Measurements from ENCODE around the gene CATSPERE. TPM values are rescaled to one million over a fixed set of nuclear protein-coding genes. Genes with fewer than 3 reads are reported as not detected.

CATSPERE gene, protein sequence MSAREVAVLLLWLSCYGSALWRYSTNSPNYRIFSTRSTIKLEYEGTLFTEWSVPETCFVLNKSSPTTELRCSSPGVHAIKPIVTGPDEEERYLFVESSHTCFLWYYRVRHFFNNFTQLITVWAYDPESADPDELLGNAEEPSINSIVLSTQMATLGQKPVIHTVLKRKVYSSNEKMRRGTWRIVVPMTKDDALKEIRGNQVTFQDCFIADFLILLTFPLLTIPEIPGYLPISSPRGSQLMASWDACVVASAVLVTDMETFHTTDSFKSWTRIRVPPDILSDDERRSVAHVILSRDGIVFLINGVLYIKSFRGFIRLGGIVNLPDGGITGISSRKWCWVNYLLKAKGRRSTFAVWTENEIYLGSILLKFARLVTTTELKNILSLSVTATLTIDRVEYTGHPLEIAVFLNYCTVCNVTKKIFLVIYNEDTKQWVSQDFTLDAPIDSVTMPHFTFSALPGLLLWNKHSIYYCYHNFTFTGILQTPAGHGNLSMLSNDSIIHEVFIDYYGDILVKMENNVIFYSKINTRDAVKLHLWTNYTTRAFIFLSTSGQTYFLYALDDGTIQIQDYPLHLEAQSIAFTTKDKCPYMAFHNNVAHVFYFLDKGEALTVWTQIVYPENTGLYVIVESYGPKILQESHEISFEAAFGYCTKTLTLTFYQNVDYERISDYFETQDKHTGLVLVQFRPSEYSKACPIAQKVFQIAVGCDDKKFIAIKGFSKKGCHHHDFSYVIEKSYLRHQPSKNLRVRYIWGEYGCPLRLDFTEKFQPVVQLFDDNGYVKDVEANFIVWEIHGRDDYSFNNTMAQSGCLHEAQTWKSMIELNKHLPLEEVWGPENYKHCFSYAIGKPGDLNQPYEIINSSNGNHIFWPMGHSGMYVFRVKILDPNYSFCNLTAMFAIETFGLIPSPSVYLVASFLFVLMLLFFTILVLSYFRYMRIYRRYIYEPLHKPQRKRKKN
- 0.05 TPM in 1 of 2 replicates, not detected in the other for total RNA-seq (2014; rRNA removed; shearing (Covaris generic))

DNA sequence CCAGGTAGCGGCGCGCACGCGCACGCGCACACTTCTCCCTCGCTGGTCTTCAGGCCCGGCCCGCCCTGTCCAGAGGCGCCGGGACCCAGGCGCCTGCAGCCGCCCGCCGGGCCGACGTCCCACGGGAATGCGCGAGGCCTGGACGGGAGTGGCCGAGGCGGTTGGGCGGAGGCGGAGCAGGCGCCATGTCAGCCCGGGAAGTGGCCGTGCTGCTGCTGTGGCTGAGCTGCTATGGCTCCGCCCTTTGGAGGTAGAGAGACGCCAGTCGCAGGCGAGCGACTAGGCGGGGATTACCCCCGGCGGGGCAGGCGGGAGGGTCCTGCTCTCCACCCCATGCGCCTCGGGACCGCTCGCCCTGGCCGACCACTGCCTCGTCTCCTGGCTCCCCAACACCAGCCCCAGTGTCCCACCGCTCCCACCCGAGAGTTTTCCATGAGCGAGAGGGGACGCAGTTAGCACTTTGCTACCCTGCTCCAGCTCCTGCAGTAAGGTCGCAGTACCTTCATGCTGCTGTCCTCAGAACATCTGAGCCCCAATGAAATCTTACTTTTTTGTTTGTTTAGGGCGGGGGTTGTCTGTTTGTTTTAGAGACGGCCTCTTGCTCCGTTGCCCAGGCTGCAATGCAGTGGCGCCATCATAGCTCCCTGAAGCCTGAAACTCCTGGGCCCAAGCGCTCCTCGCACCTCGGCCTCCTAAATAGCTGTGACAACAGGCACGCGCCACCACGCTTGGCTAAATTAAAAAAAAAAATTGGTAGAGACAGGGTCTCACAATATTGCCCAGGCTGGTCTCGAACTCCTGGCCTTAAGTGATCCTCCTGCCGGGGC is at the start of gene CATSPERE:
Gene CATSPERE, plus strand, starts transcription at position 29 of the 827 bp plus-strand sequence. Its CDS starts 157 bp downstream, at position 186.
- Histone ChIP-seq H3K4me1 (replicated peaks) (peaks cover 9% of the 10 kb centered on the region; the same call in 1 of the 2 replicates), H3K36me3 (no peaks in the 10 kb centered on the region), H3K9me3 (replicated peaks) (no peaks in the 10 kb centered on the region), H3K4me3 (peak within 1 kb of the TSS; percentile 32), H3K27me3 (replicated peaks) (no peaks in the 10 kb centered on the region), H3K27ac (no peak within 1 kb of the TSS; the same call in 1 of the 2 replicates)
- peak; percentile 39 to 62 for DNase-seq (ENCODE audit: low read depth in 1 of 2, low spot score in 2 of 2)

DNA sequence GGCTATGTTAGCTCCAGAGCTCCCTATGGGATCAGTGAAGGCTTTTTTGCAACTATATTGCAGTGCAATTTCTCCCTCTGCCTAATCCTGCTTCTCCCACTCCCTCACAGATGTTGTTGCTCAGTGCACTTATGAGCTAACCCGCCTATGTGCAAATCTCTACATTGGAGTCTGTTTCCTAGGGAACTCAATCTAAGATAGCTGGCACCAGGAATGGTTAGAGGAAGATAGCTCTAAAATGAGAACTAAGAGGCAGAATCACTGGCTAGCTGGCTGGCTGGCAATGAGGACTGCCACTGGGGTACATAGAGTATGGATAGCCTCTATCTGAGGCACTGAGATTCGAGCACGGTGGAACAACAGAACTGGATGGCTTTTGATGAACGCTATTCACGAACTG is 48.9 kb upstream of the CATSPERE start:
- Histone ChIP-seq H3K9me3 (replicated peaks) (no peaks in the 10 kb centered on the region), H3K4me1 (replicated peaks) (no peaks in the 10 kb centered on the region), H3K27ac (no peak overlapping the region), H3K4me3 (no peak overlapping the region), H3K36me3 (peaks cover 84% of the 10 kb centered on the region), H3K27me3 (replicated peaks) (no peaks in the 10 kb centered on the region)
- no peak for DNase-seq (ENCODE audit: low read depth in 1 of 2, low spot score in 2 of 2)

DNA sequence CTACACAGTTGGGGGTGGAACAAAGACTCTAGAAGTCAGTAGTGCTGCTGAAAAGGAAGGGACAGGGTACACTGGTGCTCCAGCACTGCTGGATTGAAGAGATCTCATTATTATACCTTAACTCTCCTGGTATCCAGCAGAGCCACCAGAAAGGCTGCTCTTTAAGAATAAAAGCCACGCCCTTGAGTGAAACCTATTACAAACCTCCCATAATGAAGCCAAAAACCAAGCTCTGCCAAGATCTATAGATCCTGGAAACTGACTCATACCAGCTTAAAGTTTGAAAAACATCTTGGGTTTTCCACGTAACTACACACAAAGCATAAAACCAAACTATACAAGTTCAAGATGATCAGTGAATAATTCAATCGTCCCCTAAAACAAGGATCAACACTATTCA is 47.3 kb upstream of the CATSPERE start:
- H3K4me3 ChIP-seq, result no peak overlapping the region
- H3K27ac ChIP-seq, result no peak overlapping the region
- no peaks in the 10 kb centered on the region for H3K27me3 ChIP-seq (replicated peaks)
- no peak for DNase-seq (ENCODE audit: low read depth in 1 of 2, low spot score in 2 of 2)
- H3K4me1 ChIP-seq (replicated peaks), result no peaks in the 10 kb centered on the region
- no peaks in the 10 kb centered on the region for H3K9me3 ChIP-seq (replicated peaks)
- peaks cover 97% of the 10 kb centered on the region for H3K36me3 ChIP-seq

DNA sequence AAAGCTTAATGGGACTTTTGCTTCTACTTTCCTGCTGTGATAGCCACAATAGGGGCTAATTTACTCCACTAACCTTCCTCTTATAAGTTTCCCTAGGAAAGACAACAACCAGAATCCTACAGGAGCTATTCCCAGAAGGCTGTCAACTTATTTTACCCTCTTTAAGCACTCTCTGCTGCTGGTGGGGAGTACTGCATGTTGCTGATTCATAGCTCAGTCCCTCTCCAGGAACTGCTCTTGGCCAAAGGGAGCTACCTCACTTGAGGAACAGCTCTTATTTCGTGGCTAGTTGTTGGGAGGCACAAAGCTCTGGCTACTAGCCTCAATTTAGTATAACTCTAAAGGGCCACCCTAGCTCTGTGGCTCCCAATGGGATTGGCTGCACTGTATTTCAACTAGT is 46.5 kb upstream of the CATSPERE start:
- Histone ChIP-seq H3K4me3 (no peak overlapping the region), H3K9me3 (replicated peaks) (no peaks in the 10 kb centered on the region), H3K27me3 (replicated peaks) (no peaks in the 10 kb centered on the region), H3K36me3 (peaks cover 96% of the 10 kb centered on the region), H3K4me1 (replicated peaks) (no peaks in the 10 kb centered on the region), H3K27ac (no peak overlapping the region)
- DNase-seq (ENCODE audit: low read depth in 1 of 2, low spot score in 2 of 2), result no peak

DNA sequence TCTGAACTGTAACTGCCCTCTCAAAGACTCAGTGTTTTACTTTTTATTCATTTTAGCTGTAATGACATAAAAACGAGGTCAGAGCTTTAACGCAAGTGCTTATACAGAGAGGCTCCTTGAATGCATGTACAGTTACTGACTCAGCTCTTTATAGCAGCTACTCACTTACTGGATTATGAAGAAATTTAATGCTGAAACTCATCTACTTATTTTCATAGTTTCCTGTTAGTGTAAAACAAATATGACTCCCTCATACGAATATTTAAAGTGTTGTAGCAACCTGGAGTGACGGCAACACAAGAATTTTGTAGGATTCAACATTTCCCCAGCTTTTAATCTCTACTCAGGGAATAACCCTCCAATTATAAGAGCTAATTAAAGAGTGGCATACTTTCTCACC is 42.0 kb upstream of the CATSPERE start:
- Histone ChIP-seq H3K36me3 (peaks cover 91% of the 10 kb centered on the region), H3K9me3 (replicated peaks) (no peaks in the 10 kb centered on the region), H3K27me3 (replicated peaks) (no peaks in the 10 kb centered on the region), H3K4me1 (replicated peaks) (no peaks in the 10 kb centered on the region), H3K4me3 (no peak overlapping the region), H3K27ac (no peak overlapping the region)
- DNase-seq (ENCODE audit: low read depth in 1 of 2, low spot score in 2 of 2), result no peak

DNA sequence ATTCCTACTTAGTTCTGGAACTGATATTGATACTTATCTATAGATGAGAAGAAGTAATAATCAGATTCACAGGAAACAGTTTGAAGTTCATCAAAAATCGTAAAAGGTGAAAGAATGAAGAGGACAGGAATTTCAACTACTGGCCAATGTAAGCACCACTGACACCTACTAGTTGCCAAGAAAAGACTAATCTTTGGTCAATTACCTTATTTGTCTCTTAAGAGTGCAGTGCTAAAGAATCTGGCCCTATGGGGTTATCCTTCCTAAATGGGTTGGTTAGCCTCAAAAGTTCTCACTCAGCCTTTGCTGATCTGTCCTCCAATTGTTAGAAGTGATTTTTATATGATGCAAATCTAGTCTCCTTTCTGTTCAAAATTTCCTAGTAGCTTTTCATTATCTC is 38.9 kb upstream of the CATSPERE start:
- Histone ChIP-seq H3K4me1 (replicated peaks) (no peaks in the 10 kb centered on the region), H3K9me3 (replicated peaks) (no peaks in the 10 kb centered on the region), H3K27me3 (replicated peaks) (no peaks in the 10 kb centered on the region), H3K4me3 (no peak overlapping the region), H3K27ac (no peak overlapping the region), H3K36me3 (peaks cover 64% of the 10 kb centered on the region)
- DNase-seq (ENCODE audit: low read depth in 1 of 2, low spot score in 2 of 2), result no peak

DNA sequence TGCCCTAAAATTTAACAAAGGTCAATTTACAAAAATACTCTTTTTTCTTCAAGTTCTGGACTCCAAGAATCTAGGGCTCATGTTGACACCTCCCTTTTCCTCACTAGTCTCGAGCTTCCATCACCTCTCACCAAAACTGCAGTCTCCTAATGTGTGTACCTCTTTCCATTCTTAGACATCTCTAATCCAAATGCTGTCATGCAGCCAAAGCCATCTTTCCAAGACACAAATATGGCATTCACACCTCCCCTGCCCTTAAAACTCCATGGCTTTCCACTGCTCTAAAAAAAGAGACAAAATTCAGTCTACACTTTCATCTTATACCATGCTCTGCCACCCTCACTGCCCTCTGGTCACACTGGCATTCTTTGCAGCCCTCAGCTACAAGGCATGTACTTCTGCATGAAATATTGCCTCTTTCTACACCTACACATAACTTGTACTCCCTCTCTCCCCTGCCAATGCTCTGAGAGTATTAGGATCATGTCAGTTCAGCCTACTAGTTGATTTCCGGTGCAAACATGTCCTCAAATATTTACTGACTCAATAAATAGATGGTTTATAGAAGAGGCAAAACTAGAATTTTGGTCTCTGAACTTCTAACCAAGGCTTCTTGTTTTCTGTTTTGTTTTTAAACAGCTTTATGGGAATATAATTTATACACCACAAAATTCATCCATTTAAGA is 36.3 kb upstream of the CATSPERE start:
- no peak for DNase-seq (ENCODE audit: low read depth in 1 of 2, low spot score in 2 of 2)
- H3K9me3 ChIP-seq (replicated peaks), result no peaks in the 10 kb centered on the region
- H3K27ac ChIP-seq, result no peak overlapping the region
- no peaks in the 10 kb centered on the region for H3K27me3 ChIP-seq (replicated peaks)
- H3K4me3 ChIP-seq, result no peak overlapping the region
- H3K36me3 ChIP-seq, result peaks cover 47% of the 10 kb centered on the region
- H3K4me1 ChIP-seq (replicated peaks), result no peaks in the 10 kb centered on the region

DNA sequence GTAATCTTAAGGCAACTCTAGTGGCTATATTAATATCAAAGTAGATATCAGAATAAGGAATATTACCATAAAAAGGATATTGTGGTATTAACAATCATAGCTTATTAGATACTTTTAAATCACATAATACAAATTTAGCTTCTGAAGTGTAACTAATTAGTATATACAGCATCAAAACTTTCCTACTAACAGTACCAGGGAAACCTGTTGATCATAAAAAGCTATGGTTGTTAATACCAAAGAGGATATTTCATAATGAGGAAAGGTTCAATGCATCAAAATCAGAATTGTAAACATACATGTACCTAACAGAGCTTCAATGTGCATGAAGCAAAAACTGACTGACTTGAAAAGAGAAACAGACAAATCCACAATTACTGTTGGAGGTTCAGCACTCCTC is 33.4 kb upstream of the CATSPERE start:
- Histone ChIP-seq H3K36me3 (peaks cover 40% of the 10 kb centered on the region), H3K9me3 (replicated peaks) (no peaks in the 10 kb centered on the region), H3K4me1 (replicated peaks) (no peaks in the 10 kb centered on the region), H3K4me3 (no peak overlapping the region), H3K27me3 (replicated peaks) (no peaks in the 10 kb centered on the region), H3K27ac (no peak overlapping the region)
- DNase-seq (ENCODE audit: low read depth in 1 of 2, low spot score in 2 of 2), result no peak

DNA sequence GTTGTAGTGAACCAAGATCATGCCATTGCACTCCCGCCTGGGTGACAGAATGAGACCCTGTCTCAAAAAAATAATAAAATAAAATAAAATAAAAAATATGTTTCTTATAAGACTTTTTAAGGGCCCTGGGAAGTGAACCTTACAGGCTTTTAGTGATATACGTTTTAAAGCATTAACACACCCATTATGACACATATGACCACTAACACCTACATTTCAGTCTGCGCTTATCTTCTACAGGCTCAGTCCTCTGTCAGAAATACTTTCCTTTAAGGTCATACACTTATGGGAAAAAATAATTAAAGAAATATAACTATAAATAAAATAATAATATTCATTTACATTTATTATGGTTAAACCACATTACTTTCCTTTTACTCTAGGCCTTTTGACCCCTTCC is 31.3 kb upstream of the CATSPERE start:
- Histone ChIP-seq H3K4me3 (no peak overlapping the region), H3K27ac (no peak overlapping the region), H3K4me1 (replicated peaks) (no peaks in the 10 kb centered on the region), H3K36me3 (peaks cover 29% of the 10 kb centered on the region), H3K9me3 (replicated peaks) (no peaks in the 10 kb centered on the region), H3K27me3 (replicated peaks) (no peaks in the 10 kb centered on the region)
- DNase-seq (ENCODE audit: low read depth in 1 of 2, low spot score in 2 of 2), result no peak

DNA sequence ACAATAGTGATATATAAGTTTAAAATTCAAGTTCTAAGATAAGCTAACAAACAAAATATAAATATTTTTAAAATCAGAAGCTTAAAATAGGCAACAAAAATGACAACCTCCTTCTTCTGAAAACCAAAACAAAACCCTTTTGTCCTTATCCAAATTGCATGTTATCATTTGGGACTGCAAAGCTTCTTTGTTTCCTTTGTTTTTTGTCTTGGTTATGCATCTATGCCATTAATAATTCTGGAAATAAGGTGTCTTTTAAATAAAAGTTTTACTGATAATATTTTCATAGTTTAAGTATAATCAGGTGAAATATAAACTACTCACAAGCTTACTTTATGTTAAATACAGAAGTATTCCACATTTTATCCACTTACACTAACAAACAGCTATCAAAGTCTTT is 29.9 kb upstream of the CATSPERE start:
- Histone ChIP-seq H3K4me1 (replicated peaks) (peaks cover 8% of the 10 kb centered on the region), H3K9me3 (replicated peaks) (no peaks in the 10 kb centered on the region), H3K4me3 (no peak overlapping the region), H3K27me3 (replicated peaks) (no peaks in the 10 kb centered on the region), H3K36me3 (peaks cover 39% of the 10 kb centered on the region), H3K27ac (no peak overlapping the region)
- no peak for DNase-seq (ENCODE audit: low read depth in 1 of 2, low spot score in 2 of 2)

DNA sequence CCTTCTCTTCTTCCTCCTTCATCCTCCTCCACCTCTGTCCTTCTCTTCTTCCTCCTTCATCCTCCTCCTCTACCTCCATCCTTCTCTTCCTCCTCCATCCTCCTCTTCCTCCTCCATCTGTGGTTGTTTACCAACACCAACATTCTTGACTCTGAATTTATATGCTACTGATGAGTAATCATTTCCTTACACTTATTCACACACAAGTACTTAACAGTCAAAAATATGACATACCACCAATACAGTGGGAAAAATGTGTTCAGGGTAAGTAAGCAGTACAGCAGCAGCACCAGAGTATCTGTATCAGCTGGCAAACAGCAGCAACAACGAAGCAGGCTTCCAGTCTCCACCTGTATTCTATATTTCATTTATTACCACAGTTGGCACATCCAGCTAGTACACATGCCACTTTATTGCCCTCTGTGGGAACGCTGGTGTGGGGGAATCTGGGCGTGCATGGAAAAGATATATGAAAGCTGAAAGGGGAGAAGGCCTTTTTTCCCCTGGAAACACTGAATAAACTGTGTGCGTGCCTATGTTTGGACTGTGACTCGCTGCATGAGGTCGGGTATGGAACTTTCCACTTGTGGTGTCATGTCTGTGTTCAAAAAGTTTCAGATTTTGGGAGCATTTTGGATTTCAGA is 25.4 kb upstream of the CATSPERE start:
- peak in 1 of 2 experiments; percentile 46 for DNase-seq (ENCODE audit: low read depth in 1 of 2, low spot score in 2 of 2)
- no peaks in the 10 kb centered on the region for H3K27me3 ChIP-seq (replicated peaks)
- peaks cover 30% of the 10 kb centered on the region for H3K36me3 ChIP-seq
- peaks cover 28% of the 10 kb centered on the region for H3K4me1 ChIP-seq (replicated peaks)
- no peaks in the 10 kb centered on the region for H3K9me3 ChIP-seq (replicated peaks)
- peak overlapping the region; percentile 45 for H3K27ac ChIP-seq
- no peak overlapping the region for H3K4me3 ChIP-seq

DNA sequence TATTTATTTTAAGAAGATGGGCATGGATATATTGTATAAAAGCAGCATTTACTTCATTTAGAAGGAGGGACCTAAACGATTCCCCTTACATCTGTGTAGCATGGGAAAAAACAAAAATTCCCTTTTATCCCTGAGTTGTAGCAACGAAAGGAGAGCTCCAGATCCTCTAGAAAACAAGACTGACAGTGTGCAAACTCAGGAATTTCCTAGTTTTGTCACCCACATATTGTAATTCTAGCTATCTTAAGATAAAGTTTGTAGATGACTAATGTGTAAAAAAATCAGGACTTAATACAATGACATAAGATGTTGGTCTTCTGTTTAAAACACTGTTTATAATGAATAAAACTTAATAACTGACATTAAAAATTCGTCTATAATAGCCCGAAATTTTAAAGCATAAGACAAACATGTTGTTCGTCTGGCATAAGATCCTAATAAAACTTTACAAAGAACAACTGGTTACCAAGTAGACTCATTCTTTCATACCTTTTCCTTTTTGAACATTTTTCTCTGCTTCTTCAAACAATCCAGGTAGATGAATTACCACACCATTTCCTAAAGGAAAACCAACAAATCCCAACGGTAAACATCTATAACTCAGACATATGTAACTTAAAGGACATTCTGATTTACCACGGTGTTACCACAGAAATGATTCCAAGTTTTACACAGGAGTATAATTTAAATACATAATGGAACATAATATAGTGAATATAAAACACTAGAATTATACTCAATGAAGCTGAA is 24.6 kb upstream of the CATSPERE start:
- Histone ChIP-seq H3K27me3 (replicated peaks) (no peaks in the 10 kb centered on the region), H3K4me3 (no peak overlapping the region), H3K36me3 (peaks cover 30% of the 10 kb centered on the region), H3K27ac (peak overlapping the region; percentile 45), H3K4me1 (replicated peaks) (peaks cover 28% of the 10 kb centered on the region), H3K9me3 (replicated peaks) (no peaks in the 10 kb centered on the region)
- peak in 1 of 2 experiments; percentile 30 for DNase-seq (ENCODE audit: low read depth in 1 of 2, low spot score in 2 of 2)
